HS-5 (cell line): Measurements from ENCODE around the gene RERE.
A peak's percentile ranks its signal among the peaks of the same experiment; 100 is the strongest.

ENCODE experiments used
- DNase-seq: peaks from one replicate; pipeline ENCODE4 v3.0.0-alpha.2; 2012; ENCODE audit warnings: low read depth

Gene RERE

DNA sequence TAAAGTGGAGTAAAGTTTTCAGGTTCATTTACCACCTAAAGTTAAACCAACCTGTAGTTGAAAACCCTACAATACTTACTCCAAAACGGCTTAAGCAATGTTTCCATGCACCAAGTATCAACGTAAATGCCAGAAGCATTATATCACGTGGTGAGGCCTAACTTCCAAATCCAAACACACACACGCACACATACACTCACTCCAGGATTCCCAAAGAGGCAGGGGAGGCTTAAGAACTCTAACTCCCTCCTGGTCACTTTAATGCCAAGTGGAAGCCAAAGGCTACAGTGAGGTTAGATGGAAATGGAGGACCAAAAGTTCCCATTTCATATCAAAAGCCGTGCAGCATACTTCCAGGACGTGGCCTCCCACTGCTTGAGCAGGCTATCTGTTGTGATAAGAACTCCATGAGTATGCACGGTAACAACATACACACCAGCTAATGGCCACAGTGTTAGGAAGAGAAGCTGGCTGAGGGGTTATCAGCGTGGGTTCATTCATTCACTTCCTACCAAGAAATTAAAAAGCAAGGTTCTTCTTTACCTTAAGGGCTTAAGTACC lies 275.4 kb downstream of the RERE start:
- DNase-seq: no peak

DNA sequence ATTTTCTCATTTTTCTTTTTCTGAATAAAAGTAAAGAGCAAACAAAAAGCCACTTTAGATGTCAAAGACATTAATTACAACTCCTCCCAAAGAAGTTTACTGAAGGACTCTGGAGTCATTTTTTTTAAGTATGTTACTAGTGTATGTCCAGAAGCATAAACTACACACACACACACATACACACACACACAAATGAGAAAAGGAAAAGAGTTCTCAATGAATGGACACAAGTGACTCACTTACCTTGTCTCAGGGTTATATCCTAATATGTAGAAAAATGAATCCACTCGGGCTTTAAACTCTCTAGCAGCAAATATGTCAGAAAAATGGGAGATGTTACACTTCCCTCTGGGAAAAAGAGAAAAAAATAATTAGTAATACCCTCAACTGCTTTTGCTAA lies 276.5 kb downstream of the RERE start:
- no peak for DNase-seq

DNA sequence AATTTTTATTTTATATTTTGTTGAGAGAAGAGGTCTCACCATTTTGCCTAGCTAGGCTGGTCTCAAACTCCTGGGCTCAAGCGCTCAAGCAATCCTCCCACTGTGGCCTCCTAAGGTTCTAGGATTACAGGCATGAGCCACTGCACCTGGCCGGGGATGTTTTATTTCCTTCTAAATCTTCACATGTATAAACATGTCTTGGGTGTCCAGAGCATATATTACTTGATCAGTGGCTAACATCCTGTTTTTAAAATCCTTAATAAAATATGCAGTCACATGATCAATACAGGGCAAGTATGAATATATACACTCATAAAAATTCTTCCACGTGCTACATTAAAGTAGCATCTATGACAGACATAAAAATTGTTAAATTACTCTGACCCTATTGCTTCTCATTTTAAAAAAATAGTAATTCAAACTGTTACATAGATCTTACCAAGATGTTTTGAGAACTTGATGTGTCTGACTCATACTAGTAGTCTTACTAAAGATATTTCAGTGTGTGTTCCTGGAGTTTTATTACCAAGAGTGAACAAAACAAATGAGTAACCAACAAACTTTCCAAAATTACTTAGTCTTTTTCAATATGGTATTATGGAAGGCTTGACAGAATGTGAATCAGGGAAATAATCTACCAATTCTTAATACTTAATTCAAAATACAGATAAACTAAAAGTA lies 277.0 kb downstream of the RERE start:
- DNase-seq: peak; percentile 63

DNA sequence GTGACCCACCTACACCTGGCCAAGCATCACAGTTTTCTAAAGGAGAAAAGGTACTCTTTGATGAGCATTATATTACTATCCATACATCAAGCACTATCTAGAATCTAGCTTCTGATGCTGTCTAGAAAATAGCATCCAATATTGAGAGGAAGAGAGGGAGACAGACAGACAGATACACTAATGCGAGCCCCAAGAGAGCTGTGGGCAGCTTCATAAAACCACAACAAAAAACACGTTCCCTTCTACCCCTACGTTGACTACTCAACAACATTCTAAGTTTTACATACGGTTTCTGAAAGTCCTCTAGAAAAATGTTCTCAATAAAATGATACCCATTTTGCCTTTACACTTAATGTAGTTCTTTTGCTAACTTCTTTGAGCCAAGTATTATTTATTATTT lies 277.8 kb downstream of the RERE start:
- DNase-seq: no peak

DNA sequence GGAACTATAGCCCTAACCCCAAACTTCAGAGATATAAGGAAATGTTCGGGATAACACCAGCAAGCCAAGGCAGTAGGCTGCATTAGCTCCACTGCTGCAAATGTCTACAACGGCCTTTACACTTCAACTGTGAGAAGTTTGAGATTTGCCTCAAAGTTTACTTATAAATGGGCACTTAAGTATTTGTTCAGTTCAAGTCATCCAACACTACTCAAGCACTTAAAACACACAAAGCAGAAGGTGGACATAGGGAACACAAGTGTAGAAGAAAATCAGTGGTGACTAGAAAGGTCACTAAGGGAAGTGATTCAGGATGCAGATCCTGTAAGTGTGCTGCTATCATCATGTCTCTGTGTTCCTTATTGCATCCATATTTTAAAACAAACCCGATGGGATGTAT lies 278.9 kb downstream of the RERE start:
- no peak for DNase-seq

DNA sequence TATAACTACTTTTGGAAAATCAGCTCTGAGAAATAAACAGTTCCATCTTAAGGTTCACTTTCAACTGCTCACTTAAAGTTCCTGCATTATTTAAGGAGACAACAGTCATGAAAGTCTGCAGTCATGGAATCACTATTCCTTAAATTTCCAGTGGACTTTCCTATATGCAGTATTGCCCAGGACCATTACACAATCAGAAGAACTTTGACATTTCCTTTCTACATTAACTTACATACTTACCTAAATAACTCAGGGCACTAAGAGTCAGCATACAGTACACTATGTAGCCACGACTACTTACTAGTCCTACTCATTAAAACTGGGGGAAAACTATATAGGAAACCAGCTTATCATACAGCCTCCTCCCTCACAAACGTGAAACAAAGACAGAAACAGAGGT lies 279.4 kb downstream of the RERE start:
- DNase-seq: no peak

DNA sequence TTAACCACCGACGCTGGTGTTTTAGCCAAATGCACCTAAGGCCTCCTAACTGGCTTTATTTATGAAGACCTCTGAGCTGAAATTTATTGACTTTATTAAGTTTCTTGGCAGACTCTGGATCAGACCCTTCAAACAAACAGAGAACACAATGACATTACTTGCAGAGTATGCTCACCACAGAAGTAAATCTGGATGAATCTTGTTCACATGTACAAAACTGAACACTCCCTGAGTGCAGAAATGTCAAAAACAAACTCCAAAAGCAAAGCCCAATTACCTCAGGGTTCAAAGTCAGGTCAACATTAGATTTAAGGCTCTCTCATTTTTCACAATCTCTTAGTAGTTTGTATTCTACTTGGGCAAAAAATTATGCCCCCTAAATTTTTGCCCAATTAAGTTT lies 280.9 kb downstream of the RERE start:
- DNase-seq: no peak

DNA sequence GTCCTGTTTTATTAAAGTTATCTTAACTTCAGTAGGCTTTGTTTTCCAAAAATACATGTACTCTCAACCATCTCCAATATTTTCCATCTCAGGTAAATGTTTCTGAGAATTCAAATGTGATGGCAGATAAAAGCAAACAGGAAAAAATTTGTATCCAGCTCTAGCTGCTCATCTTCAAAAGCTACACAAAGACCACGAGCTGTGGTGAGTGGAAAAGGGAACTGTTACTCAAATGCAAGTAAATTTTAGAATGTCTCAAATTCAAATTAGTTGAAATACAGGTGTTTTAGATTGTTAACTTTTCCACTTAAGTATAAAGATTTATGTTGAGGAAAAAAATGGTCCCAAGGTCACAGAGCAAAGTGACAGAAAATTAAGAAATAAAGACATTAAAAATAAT lies 283.5 kb downstream of the RERE start:
- DNase-seq: no peak

DNA sequence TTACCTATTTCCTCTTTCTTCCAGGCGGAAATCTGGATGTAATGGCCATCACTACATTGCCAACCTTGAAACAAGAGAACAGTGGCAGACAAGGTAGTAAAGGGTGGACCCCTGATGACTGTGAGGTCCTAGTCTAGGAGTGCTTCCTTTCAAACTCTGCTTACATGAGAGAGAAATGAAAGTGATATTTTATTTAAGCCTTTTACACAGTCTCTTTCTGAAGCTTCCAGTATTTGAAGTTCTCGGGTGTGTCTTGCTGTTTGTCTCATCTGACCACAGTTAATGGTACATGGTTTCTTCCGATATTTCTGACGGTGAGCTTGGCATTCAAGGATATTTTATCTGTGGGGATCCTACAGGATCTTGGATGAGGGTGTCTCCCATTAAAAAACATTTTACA lies 284.3 kb downstream of the RERE start:
- DNase-seq: no peak

DNA sequence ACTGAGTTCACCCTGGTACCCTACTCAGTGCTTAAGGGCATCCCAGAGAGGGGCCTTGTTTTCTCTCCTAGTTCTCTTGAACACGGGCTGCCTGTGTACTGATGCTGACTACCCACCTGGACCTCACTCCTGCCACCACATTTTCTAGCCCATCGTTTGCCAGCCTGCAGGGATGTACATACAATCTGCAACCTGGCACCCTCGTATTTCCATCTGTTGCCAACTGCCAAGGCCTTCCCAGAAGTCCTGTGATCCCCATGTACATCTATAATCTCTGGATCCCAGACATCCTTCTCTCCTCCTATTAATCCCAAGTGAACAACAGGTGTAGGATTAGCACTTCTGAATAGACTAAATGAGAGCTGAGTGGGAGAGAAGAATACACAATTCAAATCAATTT lies 287.5 kb downstream of the RERE start:
- DNase-seq: no peak

DNA sequence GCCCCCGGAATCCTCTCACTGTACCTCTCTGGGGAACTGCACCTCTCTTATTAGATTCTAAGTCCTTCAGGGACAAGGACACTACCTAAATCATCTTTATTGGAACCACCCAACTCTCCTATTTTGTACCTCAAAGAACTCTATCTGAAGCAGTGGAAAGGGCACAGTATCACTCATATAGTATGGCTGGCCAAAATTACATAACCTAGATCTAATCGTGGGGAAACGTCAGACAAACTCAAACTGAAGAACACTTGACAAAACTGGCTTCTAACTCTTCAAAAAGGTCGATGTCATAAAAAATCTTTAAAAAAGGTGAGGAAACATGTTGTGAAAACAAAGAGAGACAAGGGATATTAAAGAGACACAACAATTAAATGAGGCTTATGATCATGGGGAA lies 289.5 kb downstream of the RERE start:
- DNase-seq: no peak

DNA sequence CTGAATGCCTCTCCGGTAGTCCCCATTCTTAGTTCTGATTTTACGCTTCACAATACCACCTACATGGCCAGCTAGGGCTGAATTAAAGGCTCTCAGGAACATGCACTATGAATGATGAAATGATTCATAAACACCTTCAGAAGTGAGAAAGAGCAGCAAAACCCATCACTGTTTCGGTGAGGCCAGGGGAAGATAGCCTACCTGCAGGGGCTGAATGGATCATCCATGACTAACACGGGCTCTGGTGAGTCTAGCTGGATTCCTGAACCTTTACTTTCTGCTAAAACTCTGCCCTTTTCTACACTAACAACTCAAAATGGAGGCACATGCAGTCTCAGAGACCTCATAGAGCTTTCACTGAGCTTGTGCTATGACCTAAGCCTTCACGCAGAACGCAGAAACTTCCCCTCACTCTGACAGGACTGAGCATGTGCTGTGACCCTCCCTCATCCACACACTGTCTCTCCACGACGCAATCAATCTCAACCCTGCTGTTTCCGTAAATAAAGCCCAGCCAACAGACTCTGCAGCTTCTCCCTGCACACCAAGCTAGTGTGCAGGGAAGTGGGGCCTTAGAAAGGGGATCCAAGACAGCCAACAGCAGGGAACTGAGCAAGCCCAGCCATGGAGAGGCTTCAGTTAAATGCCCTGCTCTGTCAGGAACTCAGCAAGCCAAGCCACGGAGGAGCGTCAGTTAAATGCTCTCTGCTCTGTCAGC lies 291.7 kb downstream of the RERE start:
- DNase-seq: peak; percentile 50

DNA sequence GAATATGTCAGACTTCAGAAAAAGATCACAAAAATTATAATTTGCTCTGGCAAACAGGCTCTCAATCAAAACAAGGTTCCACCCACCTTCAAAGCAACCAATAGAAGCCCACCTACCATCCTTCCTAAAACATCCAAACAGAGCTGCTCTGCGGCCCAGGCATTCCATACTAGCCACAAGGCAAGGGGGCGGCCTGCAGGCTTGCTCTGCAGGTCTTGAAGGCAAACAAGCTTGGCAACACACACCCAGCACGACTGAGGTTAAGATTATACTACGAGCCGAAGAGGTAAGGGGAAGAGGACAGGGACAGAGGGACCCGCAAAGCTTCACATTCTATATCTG lies 292.3 kb downstream of the RERE start:
- DNase-seq: no peak

DNA sequence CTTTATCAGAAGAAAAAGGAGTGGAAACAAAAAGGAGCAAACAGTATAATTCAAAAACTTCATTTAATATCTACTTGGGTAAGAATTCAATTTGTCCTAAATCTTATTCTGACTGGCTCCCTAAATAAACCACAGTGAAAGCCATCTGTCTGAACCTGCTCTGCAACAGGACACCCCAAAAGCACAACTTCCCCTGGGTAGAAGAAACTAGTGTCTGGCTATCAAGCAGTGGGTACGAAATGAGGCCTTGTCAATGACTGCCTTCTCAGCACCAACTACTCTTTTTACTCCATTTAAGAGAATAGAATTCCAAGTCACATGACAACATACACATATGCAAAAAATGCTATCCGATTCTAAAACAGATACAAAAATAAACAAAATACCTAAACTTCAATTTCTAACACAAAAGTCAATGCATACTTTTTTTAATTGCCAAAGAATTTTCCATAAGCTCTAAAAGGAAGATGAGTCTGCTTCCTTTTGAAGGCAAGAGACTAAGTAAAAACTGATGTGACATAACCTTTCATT lies 292.7 kb downstream of the RERE start:
- no peak for DNase-seq

DNA sequence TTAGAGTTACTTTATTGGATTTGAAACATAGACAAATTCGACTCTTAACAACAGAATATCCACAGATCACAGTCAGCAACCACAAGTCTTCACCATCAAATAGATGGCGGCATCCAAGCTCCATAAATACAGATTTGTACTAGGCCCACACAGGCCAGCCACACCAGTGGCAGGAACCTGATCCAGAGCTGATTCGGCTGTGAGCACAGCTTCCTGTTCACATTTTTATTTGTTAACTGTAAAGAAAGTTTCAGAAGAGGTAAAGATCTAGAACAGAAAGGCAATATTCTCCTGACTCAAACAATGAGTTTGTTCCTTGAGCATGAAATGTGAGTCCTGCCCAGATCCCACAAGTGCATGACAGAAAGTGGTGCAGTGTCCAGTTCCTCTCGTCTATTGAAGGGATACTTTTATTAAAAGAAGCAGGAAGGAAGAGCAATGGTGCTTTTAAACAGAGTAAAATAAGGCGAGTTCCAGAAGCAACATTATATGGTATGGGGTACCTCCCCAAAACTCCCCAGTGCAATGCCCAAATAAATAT lies 293.7 kb downstream of the RERE start:
- no peak for DNase-seq

DNA sequence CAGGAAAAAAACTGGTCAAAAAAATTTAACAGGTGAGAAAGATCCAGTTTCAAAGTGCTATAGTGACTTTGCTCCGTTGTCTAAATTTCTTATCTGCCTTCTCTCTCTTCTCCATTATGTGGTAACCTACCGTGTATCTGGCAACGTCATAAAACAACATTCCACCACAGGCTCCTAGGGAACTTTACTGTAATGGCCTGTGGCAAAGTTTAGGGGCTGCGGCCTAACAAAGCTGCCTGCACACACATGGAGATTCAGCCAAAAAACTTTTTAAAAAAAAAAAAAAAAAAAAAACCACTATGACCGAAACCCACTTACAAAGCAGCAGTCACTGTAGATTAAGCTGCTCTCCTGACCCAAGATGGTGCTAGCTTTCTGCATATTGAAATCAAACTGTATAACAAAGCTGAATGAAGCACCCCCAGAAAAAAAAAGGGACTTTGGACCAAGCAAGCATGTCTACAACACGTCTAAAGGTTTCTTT lies 296.9 kb downstream of the RERE start:
- DNase-seq: no peak

DNA sequence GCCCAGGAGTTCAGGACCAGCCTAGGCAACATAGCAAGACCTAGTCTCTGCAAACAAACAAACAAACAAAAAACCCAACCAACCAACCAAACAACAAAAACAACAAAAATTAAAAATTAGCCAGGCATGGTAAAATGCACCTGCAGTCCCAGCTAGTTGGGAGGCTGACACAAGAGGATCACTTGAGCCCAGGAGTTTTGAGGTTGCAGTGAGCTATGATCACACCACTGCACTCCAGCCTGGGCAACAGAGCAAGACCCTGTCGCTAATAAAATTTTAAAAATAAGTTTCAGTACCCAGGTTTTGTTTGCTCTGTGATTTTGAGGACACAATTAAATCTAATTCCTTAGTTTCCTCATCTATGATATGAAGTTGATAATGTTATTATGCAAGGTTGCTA lies 298.3 kb downstream of the RERE start:
- no peak for DNase-seq

DNA sequence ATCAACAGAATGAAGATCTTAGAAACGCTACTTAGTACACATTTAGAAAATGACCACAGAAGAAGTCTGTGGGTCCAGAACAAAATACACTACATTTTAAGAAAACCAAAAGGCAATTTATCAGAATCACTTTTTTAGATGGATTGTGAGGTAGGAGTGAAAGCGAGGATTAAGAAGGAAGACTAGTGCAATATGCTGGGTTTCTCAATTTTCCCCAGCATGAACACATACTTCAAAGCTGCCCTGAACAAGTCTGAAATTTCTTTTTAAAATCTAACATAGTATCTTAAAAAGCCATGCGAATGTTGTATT lies 299.0 kb downstream of the RERE start:
- DNase-seq: no peak

DNA sequence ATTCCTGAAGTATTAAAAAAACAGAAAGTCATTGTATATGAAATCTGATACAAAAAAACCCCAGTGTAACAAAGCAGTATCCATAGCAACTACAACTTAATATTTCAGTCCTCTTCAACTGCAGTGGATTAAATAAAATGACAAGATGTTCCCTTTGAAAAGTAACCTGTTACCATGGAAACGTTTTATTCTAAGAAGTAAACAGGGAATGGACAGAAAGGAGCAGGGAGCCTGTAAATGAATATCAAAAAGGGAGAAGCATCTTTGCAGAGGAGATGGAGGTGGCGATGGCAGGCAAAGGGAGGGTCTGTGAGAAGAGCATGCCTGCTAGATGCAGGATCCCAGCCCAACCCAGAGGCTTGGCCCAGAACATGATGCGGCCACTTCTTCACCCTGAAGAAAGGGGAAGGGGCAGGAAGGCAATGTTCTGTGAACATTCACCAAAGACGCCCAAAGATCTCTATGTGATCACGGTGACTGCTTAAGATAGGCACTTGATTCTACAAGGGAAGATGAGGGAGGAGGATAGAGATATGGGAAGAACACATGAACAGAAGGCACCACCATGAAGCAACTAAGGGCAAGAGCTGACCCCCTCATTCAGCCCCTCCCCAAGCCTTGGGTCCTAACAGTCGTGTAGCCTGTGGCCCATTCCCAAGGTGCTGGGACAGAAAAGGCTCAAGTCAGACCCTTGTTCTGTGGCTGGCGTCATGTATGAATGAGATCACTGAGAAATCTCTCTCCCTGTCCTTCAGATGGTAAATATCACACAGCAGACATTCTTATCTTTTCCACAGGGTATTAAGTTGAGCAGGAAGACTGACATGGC lies 299.6 kb downstream of the RERE start:
- no peak for DNase-seq

DNA sequence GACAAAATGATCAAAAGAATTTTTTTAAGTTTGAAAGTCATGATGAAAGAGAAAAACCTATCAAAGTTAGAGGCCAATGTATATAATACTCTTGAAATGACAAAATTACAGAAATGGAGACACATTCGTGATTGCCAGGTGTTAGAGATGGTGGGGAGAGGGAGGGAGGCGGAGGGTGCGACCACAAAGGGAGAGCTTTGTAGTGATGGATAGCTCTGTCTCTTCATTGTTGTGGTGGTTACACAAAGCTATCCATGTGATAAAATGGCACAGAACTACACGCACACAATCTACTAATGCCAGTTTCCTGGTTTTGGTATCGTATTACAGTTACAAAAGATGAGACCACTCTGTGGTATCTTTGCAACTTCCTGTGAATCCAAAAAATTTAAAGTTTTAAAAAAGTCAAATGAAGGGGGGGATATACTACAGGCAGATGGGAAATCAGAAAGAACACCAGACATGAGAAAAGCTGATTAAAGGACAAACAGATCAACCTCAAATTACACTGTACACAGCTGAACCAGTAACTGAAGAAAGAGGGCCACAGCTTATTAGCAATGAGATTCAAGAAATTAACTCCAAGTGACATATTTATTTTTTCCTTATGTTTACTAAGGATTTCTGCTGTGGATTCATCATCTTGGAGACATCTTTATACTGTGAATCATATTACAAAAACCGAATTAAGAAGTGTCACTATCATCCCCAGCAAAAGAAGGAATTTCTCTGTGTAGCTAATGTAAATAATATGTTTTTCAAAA lies 300.5 kb downstream of the RERE start:
- DNase-seq: no peak

DNA sequence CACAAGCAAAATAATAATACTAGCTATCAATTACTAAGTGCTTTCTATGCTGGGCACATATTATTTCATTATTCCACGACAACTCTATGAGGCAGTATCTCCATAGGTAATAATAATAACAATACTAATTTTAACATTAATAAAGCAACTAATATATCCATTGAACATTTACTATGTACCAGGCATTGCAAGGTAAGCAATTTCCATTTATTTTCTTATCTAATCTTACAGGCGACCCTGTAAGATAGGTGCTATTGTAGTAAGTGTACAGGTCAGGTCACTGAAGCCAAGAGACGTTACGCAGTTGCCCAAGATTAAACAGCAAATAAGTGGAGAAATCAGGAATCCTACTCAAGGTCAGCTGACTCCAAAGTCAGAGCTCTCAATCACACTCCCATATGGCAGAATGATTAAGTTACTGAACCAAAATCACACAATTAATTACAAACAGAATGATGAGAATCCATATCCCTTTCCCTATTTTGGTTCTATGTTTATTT lies 301.1 kb downstream of the RERE start:
- no peak for DNase-seq

DNA sequence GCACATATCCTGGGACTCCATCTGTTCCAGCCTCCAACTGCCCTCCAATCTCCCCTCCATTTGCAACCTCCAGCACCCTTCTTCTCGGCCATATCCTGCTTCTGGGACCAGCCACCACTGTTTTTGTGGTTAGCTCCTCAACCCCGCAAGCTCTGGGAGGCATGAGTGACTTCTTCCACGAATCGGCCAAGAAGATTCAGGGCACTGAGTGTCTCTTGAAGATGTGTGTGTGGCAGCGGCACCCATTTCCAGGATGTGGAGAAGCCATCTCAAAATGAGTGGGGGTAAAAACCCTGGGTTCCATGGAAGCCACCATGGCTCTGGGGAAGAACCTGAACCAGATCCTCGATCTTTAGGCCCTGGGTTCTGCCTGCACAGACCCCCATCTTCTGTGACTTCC lies 304.9 kb downstream of the RERE start:
- DNase-seq: no peak
